ENCODE results near the gene HEXIM2. TPM values are rescaled to one million over a fixed set of nuclear protein-coding genes. Genes with fewer than 3 reads are reported as not detected.

Gene HEXIM2
- total RNA-seq, 1 donor from 2014 or later, result 11.5 TPM

DNA sequence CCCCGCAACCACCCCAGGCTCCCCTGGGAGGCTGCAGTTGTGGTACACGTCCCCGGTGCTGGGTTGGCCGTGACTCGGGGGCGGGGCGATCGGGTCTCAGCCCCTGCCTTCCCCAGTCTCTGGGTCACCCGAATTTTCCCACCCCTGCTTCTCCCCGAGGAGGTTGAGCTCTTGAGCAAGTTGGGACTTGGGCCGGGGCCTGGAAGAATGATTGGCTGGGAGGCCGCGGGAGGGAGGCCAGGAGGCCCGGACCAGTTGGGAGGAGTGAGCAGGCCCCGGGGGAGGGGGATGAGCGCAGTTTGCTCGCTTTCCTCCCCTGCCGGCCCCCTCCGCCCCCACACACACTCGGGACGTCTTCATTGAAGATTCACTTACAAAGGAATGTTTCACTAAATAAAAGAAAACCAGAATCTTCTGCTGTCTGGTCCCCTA lies 17.9 kb upstream of the HEXIM2 start:
- Mint-ChIP-seq H3K27ac (peak overlapping the region; percentile 50), H3K9me3 (no peaks in the 10 kb centered on the region), H3K36me3 (peaks cover 4% of the 10 kb centered on the region), H3K4me1 (ENCODE audit: unreplicated experiment) (peaks cover 24% of the 10 kb centered on the region), H3K4me3 (peak overlapping the region; percentile 64), H3K27me3 (peaks cover 10% of the 10 kb centered on the region)
- DNase-seq (ENCODE audit: extremely low spot score, unreplicated experiment), result no peak
- TF ChIP-seq, protein P1, sequence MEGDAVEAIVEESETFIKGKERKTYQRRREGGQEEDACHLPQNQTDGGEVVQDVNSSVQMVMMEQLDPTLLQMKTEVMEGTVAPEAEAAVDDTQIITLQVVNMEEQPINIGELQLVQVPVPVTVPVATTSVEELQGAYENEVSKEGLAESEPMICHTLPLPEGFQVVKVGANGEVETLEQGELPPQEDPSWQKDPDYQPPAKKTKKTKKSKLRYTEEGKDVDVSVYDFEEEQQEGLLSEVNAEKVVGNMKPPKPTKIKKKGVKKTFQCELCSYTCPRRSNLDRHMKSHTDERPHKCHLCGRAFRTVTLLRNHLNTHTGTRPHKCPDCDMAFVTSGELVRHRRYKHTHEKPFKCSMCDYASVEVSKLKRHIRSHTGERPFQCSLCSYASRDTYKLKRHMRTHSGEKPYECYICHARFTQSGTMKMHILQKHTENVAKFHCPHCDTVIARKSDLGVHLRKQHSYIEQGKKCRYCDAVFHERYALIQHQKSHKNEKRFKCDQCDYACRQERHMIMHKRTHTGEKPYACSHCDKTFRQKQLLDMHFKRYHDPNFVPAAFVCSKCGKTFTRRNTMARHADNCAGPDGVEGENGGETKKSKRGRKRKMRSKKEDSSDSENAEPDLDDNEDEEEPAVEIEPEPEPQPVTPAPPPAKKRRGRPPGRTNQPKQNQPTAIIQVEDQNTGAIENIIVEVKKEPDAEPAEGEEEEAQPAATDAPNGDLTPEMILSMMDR (conservative IDR thresholded peaks at IDR 0.05), result no peak

DNA sequence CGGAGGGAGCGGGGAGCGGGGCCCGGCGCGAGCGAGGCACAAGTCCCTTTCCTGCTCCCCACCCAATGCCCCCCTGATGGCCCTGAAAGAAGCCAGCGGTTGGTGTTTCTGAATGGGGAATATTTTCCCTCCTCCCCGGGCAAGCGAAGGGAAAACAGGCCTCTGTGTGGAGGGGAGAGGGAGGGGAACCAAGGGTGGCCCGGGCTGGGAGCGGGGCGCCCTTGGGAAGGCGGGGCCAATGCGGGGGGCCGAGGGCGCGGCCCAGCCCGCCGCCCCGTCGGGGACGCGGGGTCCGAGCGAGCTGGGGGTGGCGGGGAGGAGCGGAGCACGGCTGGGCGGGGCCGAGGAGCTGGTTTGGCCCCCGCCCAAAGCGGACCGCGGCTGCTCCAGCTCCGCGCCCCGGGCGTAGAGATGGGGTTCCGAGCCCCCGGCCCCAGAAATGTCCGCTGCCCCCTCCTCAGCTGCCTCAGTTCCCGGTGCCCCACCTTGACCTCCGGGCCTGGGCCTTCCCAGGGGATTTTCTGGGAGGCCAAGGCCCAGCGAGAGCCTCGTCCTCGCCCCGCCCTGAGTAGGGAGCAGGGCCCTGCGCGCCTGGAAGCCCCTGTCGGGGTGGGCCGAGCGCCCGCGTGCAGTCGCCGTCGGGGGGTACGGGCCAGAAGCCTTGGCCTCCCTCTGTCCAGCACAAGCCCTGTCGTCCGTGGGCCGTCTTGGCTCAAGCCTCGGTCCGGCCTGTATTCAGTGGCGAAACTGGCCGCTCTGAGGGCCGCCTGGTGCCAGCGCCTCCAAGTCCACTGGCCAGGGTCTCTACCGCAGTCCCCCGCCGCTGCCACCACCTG lies 17.3 kb upstream of the HEXIM2 start:
- Mint-ChIP-seq H3K9me3 (no peaks in the 10 kb centered on the region), H3K36me3 (peaks cover 4% of the 10 kb centered on the region), H3K27ac (peak overlapping the region; percentile 50), H3K27me3 (peaks cover 10% of the 10 kb centered on the region), H3K4me1 (ENCODE audit: unreplicated experiment) (peaks cover 24% of the 10 kb centered on the region), H3K4me3 (peak overlapping the region; percentile 64)
- DNase-seq (ENCODE audit: extremely low spot score, unreplicated experiment), result no peak
- TF ChIP-seq, protein P1 (conservative IDR thresholded peaks at IDR 0.05), result no peak

DNA sequence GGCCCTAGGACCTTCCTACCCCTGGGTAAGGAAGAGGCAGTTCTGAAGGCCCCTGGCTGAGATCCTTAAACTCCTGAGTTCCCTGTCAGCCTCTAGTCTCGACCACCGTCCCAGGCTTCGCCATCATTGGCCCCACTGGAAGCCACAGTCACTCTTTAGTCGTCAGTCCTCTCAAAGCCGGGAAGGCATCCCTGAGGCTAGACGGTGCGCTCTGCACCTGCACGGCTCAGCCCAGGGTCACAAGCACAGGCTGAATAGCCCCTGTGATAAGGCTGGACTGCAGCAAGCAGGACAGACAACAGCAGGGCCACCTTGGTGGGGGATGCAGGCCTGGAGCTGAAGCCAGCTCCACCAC lies 16.7 kb upstream of the HEXIM2 start:
- Mint-ChIP-seq H3K27me3 (peaks cover 10% of the 10 kb centered on the region), H3K27ac (no peak overlapping the region), H3K4me1 (ENCODE audit: unreplicated experiment) (peaks cover 24% of the 10 kb centered on the region), H3K9me3 (no peaks in the 10 kb centered on the region), H3K4me3 (peak overlapping the region; percentile 62), H3K36me3 (peaks cover 4% of the 10 kb centered on the region)
- TF ChIP-seq, protein P1 (conservative IDR thresholded peaks at IDR 0.05), result no peak
- DNase-seq (ENCODE audit: extremely low spot score, unreplicated experiment), result no peak

DNA sequence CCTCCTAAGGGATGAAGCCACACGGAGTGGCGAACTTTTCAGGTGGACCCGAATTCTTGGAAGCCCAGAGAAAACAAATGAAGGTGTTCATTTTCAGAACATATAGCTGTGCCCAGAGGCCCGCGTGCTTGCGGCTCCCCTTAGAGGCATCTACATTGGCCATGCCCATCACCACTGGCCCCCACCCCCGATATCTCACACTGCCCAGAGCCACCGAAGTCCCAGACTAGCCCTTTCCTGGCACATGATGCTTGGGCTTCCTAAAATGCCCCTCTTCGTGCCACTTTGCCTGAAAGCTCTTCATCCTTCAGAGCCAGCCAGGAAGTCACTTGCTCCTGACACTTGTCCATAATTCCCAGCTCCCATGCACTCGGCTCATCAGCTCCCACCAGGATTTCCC lies 15.5 kb upstream of the HEXIM2 start:
- Mint-ChIP-seq H3K9me3 (no peaks in the 10 kb centered on the region), H3K4me1 (ENCODE audit: unreplicated experiment) (peaks cover 32% of the 10 kb centered on the region), H3K27me3 (peaks cover 10% of the 10 kb centered on the region), H3K27ac (peak overlapping the region; percentile 100), H3K36me3 (peaks cover 4% of the 10 kb centered on the region), H3K4me3 (peak overlapping the region; percentile 93)
- TF ChIP-seq, protein P1 (conservative IDR thresholded peaks at IDR 0.05), result no peak
- no peak for DNase-seq (ENCODE audit: extremely low spot score, unreplicated experiment)

DNA sequence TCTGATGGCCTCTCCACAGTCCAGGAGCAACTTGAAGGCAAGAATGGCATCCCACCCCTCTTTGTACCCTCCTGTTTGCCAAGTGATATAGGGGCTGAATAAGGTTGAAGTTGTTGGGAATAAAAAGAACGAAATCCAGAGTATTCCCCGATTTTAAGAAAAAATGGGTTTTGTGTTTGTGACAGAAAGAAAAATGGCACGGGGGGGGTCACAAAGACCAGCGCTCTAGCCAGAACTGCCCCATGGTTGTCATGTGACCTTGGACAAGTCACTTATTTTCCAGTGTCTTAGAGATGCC lies 15.1 kb upstream of the HEXIM2 start:
- Mint-ChIP-seq H3K27me3 (peaks cover 10% of the 10 kb centered on the region), H3K9me3 (no peaks in the 10 kb centered on the region), H3K4me1 (ENCODE audit: unreplicated experiment) (peaks cover 35% of the 10 kb centered on the region), H3K36me3 (peaks cover 4% of the 10 kb centered on the region), H3K27ac (peak overlapping the region; percentile 100), H3K4me3 (peak overlapping the region; percentile 93)
- no peak for DNase-seq (ENCODE audit: extremely low spot score, unreplicated experiment)
- TF ChIP-seq, protein P1 (conservative IDR thresholded peaks at IDR 0.05), result no peak
